Brain microvascular endothelial cell (primary cell): Measurements from ENCODE around the gene POLD3.

ENCODE experiments used
- DNase-seq: peaks from one replicate; pipeline ENCODE4 v3.0.0-alpha.2; 2020
- H3K27ac ChIP-seq: fragments of 250-450 bp; sonication (Bioruptor Pico); 2 replicates; pipeline ENCODE4 v1.5.1; 2020; ENCODE audit warnings: mild to moderate bottlenecking, moderate library complexity
- H3K27me3 ChIP-seq: fragments of 250-450 bp; sonication (Bioruptor Pico); replicated peaks from 2 replicates; pipeline ENCODE4 v1.5.1; 2020; ENCODE audit warnings: mild to moderate bottlenecking
- H3K36me3 ChIP-seq: fragments of 250-450 bp; sonication (Bioruptor Pico); replicated peaks from 2 replicates; pipeline ENCODE4 v1.5.1; 2020; ENCODE audit warnings: mild to moderate bottlenecking
- H3K4me3 ChIP-seq: 2 replicates; pipeline ENCODE4 v1.5.1; 2011; ENCODE audit warnings: low read depth, mild to moderate bottlenecking, control low read depth, low read length, moderate library complexity
- CTCF ChIP-seq: IDR thresholded peaks from 2 replicates; pipeline ENCODE4 v1.5.1; 2011; ENCODE audit warnings: low read depth, mild to moderate bottlenecking, moderate library complexity, low read length, control low read depth, inconsistent platforms; ENCODE audit errors: missing control alignments
- in situ Hi-C: cut with HindIII; loops from 2 replicates; pipeline ENCODE4 v1.10.0; 2017; ENCODE audit warnings: low sequenced_read_pairs, low pct_ligation_motif_present

Gene POLD3

GRCh38 chr11:74669211-74670160 lies 77.1 kb downstream of the POLD3 start:
- no peaks in the 10 kb centered on the region for H3K27me3 ChIP-seq
- no peak overlapping the region for H3K4me3 ChIP-seq
- no peak for DNase-seq
- in situ Hi-C loops, result no loop called here
- no peaks in the 10 kb centered on the region for H3K36me3 ChIP-seq
- H3K27ac ChIP-seq, result no peak overlapping the region
- no peak for TF ChIP-seq CTCF

- DNase-seq, result no peak
- H3K36me3 ChIP-seq, result no peaks in the 10 kb centered on the region
- H3K27ac ChIP-seq, result no peak overlapping the region
- in situ Hi-C loops, result no loop called here
- no peaks in the 10 kb centered on the region for H3K27me3 ChIP-seq
- TF ChIP-seq CTCF, result no peak
- no peak overlapping the region for H3K4me3 ChIP-seq
Measured at GRCh38 chr11:74670171-74670570, 77.8 kb downstream of the POLD3 start.

- H3K27me3 ChIP-seq, result no peaks in the 10 kb centered on the region
- H3K36me3 ChIP-seq, result no peaks in the 10 kb centered on the region
- TF ChIP-seq CTCF, result no peak
- H3K27ac ChIP-seq, result peak overlapping the region; percentile 99
- no peak overlapping the region for H3K4me3 ChIP-seq
- peak; percentile 48 for DNase-seq
- in situ Hi-C loops, result no loop called here
Measured at GRCh38 chr11:74671520-74672196, 79.3 kb downstream of the POLD3 start.

GRCh38 chr11:74672332-74672955 lies 80.1 kb downstream of the POLD3 start:
- no peak for DNase-seq
- in situ Hi-C loops, result no loop called here
- peak overlapping the region; percentile 99 for H3K27ac ChIP-seq
- H3K36me3 ChIP-seq, result no peaks in the 10 kb centered on the region
- H3K27me3 ChIP-seq, result no peaks in the 10 kb centered on the region
- no peak for TF ChIP-seq CTCF
- no peak overlapping the region for H3K4me3 ChIP-seq

- Histone ChIP-seq H3K27me3 (no peaks in the 10 kb centered on the region), H3K4me3 (no peak overlapping the region), H3K27ac (peak overlapping the region; percentile 99), H3K36me3 (no peaks in the 10 kb centered on the region)
- no peak for TF ChIP-seq CTCF
- in situ Hi-C loops, result no loop called here
- DNase-seq, result peak; percentile 99
Measured at GRCh38 chr11:74672956-74673692, 80.7 kb downstream of the POLD3 start.
